GM18502 (cell line): Measurements from ENCODE around the gene BOK.
"Not testable (repeated sequence)": the region's sequence is repeated elsewhere in the genome, so short reads cannot be mapped to it uniquely, and the experiment has no call there.

Source experiments
- ATAC-seq: cut with Tn5 transposase; IDR thresholded peaks from one replicate; pipeline ENCODE4 v1.9.1; 2021; ENCODE audit warnings: mild to moderate bottlenecking; ENCODE audit not compliant: unreplicated experiment, poor library complexity

The BOK gene

DNA sequence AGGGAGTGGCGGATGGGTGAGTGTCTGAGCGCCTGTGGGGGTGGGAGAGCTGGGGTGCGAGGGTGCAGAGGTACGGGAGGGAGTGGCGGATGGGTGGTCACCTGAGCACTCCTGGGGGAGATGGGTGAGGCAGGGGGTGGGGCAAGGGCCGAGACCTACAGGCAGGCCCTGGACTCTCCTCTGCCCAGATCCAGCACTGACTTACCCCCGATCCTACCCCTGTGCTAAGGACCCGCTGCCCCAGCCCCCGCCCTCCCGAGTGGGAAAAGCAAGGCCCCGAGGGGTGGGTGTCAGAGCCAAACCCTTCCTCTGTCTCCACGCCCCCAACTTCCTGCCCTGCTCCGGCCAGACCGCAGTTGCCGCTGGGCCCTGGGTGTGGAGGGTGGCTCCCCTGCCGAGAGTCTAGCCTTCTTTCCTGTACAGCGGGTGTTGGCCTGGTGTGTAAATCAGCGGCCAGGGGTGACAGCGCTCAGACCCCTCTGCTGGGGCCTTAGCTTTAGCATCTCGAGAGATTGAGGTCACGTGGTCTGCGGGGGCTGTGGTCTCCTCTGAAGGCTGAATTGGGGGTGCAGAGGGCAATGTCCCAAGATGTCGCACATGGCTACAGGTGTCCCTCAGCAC, 12.5 kb downstream of the BOK start:
- no peak for ATAC-seq

DNA sequence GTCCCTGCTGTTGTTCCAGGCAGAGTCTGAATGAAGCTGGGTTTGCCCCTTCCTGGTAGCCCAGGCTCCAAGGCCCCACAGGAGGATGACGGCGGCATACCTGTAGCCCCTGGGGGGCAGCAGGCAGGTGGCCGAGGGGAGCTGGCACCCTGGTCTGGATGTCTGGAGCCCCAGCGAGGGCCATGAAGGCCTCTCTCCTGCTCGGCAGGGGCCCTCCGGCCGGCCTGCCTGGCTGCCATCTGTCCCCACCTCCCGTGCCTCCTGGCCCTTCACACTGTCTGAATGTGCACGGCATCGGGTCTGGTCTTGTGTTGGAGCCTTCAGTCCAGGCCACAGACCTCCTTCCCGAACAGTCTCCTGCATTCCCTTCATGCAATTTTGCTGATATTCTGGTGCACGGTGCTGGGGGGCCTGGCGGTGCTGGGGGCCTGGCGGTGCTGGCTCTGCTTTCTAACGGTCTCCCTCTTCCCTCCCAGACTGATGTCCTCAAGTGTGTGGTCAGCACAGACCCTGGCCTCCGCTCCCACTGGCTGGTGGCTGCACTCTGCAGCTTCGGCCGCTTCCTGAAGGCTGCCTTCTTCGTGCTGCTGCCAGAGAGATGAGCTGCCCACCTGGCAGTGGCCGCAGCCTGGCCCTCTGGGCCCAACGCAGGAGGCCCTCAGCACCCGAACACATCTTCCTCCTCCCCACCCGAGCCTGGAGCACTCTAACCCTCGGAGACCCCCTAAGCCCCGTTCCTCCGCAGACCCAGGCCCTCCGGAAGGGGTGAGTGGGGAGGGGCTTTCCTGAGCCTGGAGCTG, 13.5 kb downstream of the BOK start:
- no peak for ATAC-seq

GRCh38 chr2:241572915-241573651, 14.5 kb downstream of the BOK start:
- ATAC-seq: not testable (repeated sequence)

GRCh38 chr2:241573741-241574140, 15.2 kb downstream of the BOK start:
- no peak for ATAC-seq

- no peak for ATAC-seq
Measured at GRCh38 chr2:241574911-241575623, 16.5 kb downstream of the BOK start.

- ATAC-seq: no peak
Measured at GRCh38 chr2:241575624-241576292, 17.2 kb downstream of the BOK start.

DNA sequence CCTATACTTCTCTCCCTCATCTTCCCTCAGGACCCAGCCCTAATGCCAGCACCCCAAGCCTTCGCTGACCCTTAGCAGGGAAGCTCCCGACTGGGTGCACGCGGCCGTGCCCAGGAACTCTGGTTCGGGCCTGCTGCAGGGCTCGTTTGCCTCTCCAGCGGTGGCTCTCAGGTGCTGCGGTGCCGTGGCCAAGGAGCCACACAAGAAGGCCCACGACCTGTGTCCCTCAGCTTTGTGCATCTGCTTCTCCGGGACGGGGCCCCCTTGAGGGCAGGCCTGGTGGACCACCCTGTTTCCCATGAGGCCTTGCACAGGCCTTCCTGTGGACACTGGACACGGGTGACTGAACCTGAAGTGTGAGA, 17.7 kb downstream of the BOK start:
- ATAC-seq: no peak

GRCh38 chr2:241577413-241578122, 19.0 kb downstream of the BOK start:
- ATAC-seq: no peak

DNA sequence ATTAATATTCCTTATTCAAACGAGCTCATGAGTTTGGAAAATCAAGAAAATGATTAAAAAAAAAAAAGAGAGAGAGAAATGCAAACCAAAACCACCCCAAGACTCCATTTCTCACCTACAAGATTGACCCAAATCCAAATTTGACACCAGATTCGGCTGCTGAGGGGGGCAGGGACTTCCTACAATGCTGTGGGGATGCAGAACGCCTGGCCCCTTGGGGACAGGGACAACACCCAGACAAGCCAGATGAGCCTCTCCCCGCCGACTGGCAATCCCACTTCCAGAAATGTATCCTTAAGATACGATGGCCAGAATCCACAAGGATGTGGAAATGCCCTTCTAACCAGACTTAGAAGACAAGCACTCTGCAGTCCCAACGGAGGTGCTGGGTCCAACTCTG, 20.7 kb downstream of the BOK start:
- ATAC-seq: no peak

- ATAC-seq: no peak
Measured at GRCh38 chr2:241582328-241582727, 23.8 kb downstream of the BOK start.

GRCh38 chr2:241582806-241583205, 24.3 kb downstream of the BOK start:
- no peak for ATAC-seq

DNA sequence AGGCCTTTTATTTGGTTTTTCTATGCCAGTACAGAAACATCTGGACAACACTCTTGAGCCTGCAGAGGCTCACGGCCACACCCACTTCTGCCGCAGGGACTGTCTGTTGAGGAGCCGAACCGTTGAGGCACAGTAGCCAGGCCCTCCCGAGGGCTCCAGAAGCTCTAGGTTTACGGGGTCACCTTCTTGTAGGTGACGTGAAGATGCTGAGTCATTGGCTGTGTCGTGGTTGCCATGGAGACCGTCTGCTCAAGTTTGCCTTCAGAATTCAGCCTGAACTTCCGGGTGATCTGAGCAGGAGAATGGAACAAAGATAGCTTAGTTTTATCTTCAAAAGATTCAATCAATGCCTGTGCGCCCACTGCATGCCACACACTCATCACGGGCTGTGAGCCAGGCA, 25.9 kb downstream of the BOK start:
- no peak for ATAC-seq

- no peak for ATAC-seq
Measured at GRCh38 chr2:241586564-241587264, 28.2 kb downstream of the BOK start.

DNA sequence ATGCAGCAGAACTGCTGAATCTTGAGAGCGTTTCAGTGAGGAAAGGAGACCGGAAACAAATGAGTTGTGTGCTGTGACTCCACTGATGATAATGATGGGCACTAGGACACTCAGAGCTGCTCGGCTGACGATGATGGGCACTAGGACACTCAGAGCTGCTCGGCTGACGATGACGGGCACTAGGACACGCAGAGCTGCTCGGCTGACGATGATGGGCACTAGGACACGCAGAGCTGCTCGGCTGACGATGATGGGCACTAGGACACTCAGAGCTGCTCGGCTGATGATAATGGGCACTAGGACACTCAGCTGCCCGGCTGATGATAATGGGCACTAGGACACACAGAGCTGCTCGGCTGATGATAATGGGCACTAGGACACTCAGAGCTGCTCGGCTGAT, 31.3 kb downstream of the BOK start:
- not testable (repeated sequence) for ATAC-seq

DNA sequence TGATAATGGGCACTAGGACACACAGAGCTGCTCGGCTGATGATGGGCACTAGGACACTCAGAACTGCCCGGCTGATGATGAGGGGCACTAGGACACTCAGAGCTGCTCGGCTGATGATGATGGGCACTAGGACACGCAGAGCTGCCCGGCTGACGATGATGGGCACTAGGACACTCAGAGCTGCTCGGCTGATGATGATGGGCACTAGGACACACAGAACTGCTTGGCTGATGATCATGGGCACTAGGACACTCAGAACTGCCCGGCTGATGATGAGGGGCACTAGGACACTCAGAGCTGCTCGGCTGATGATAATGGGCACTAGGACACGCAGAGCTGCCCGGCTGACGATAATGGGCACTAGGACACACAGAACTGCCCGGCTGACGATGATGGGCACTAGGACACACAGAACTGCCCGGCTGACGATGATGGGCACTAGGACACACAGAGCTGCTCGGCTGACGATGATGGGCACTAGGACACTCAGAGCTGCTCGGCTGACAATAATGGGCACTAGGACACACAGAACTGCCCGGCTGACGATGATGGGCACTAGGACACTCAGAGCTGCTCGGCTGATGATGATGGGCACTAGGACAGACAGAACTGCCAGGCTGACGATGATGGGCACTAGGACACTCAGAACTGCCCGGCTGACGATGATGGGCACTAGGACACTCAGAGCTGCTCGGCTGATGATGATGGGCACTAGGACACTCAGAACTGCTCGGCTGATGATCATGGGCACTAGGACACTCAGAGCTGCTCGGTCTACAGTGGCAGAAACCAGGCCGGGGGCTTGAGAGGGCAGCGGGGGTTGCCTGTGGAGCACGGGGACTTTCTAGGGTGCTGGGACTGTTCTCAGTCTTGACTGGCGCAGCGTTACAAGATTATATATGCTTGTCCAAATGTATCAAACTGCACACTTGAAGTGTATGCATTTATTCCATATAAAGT, 32.2 kb downstream of the BOK start:
- ATAC-seq: not testable (repeated sequence)

- ATAC-seq: no peak
Measured at GRCh38 chr2:241592126-241592845, 33.7 kb downstream of the BOK start.

- ATAC-seq: no peak
Measured at GRCh38 chr2:241593271-241593670, 34.7 kb downstream of the BOK start.
